ENCODE measurements around the gene TMED3. TPM values are rescaled to one million over a fixed set of nuclear protein-coding genes. Genes with fewer than 3 reads are reported as not detected.

Gene TMED3
- polyA plus RNA-seq, 3 donors, result 27.8 to 47.5 (median 42.5) TPM

DNA sequence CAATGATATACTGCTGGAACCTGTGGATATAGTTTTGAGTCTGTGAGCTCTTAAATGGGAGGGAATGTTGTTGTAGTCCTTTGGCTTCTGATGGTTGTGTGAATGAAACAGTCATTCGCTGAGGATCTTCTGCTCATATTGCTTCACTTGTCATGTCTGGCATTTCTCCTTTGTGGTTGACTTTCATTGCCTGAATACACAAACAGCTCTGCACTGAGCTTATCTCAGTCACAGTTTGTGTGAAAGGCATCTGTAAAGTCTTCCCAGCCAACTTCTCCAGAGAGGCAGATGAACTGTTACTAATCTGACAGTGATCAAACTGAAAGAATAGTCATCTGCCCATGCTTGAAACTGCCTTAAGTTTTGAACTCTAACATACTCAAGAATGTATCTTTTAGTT is 59.8 kb downstream of the TMED3 start:
- H3K9me3 Mint-ChIP-seq, result peaks cover 0 to 2% (median 0%) of the 10 kb centered on the region in 7 donors

DNA sequence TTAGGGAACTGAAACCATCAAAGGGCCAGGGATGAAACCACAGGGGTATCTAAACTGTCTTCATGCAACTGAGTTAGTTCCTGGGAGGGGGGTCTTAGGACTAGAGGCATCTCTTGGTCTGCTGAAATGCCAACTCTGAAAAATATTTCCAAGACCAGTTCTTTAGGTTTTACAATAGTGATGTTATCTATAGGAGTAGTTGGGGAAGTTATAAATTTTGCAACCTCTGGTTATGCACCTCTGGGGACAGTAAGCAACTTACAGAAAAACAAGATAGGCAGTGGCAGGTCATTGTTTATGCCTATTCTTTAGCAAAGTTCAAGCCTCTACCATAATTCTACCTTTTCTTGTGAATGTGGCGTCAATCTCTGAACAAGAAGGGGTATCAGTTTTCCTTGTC is 60.7 kb downstream of the TMED3 start:
- Mint-ChIP-seq H3K27ac (no peak overlapping the region), H3K36me3 (no peaks in the 10 kb centered on the region), H3K27me3 (ENCODE audit: low read depth in 3 of 3) (no peaks in the 10 kb centered on the region), H3K9me3 (peaks cover 0 to 2% (median 0%) of the 10 kb centered on the region in 7 donors), H3K4me1 (peaks cover 24% of the 10 kb centered on the region), H3K4me3 (no peak overlapping the region)
- TF ChIP-seq, protein P1, sequence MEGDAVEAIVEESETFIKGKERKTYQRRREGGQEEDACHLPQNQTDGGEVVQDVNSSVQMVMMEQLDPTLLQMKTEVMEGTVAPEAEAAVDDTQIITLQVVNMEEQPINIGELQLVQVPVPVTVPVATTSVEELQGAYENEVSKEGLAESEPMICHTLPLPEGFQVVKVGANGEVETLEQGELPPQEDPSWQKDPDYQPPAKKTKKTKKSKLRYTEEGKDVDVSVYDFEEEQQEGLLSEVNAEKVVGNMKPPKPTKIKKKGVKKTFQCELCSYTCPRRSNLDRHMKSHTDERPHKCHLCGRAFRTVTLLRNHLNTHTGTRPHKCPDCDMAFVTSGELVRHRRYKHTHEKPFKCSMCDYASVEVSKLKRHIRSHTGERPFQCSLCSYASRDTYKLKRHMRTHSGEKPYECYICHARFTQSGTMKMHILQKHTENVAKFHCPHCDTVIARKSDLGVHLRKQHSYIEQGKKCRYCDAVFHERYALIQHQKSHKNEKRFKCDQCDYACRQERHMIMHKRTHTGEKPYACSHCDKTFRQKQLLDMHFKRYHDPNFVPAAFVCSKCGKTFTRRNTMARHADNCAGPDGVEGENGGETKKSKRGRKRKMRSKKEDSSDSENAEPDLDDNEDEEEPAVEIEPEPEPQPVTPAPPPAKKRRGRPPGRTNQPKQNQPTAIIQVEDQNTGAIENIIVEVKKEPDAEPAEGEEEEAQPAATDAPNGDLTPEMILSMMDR (IDR thresholded peaks at IDR 0.05), result no peak
- Histone ChIP-seq H3K9me3 (replicated peaks in 1 of 2; ENCODE audit: control insufficient read depth in 1 of 2, insufficient read depth in 1 of 2, low read length in 2 of 2) (no peaks in the 10 kb centered on the region), H3K27ac (ENCODE audit: low read depth in 1 of 2, low read length in 2 of 2) (no peak overlapping the region), H3K4me2 (replicated peaks; ENCODE audit: extremely low read depth, low read length, poor library complexity, severe bottlenecking) (no peak overlapping the region), H3K36me3 (replicated peaks in 1 of 2; ENCODE audit: control insufficient read depth in 1 of 2, insufficient read depth in 2 of 2, low read length in 2 of 2) (no peaks in the 10 kb centered on the region), H3K4me1 (ENCODE audit: control insufficient read depth in 1 of 2, insufficient read depth in 2 of 2, low read length in 2 of 2) (peaks cover 0 to under 1% of the 10 kb centered on the region in 2 donors), H3K79me2 (ENCODE audit: insufficient read depth, low read length) (no peaks in the 10 kb centered on the region), H4K20me1 (ENCODE audit: insufficient read depth, low read length) (no peaks in the 10 kb centered on the region), H3K9ac (ENCODE audit: insufficient read depth, low read length, poor library complexity, severe bottlenecking) (no peak overlapping the region), H2AFZ (ENCODE audit: insufficient read depth, low read depth, low read length, poor library complexity, severe bottlenecking) (no peak overlapping the region), H3K27me3 (ENCODE audit: control insufficient read depth in 2 of 2, insufficient read depth in 2 of 2, low read length in 2 of 2) (no peaks in the 10 kb centered on the region), H3K4me3 (replicated peaks in 1 of 3; ENCODE audit: low read depth in 2 of 3, low read length in 3 of 3) (no peak overlapping the region)
- no peak for DNase-seq
- intact Hi-C loops (cut with micrococcal nuclease), result no loop called here
- no CpG with 5 or more reads among the region's 1 CpG for WGBS (ENCODE audit: insufficient coverage)

More for the DNA sequence above, 59.8 kb downstream of the TMED3 start:
- no peaks in the 10 kb centered on the region for H3K9me3 ChIP-seq (replicated peaks in 1 of 2; ENCODE audit: control insufficient read depth in 1 of 2, insufficient read depth in 1 of 2, low read length in 2 of 2)
- H3K4me1 ChIP-seq (ENCODE audit: control insufficient read depth in 1 of 2, insufficient read depth in 2 of 2, low read length in 2 of 2), result no peaks in the 10 kb centered on the region
- TF ChIP-seq, protein P1 (IDR thresholded peaks at IDR 0.05), result no peak
- no peak overlapping the region for H3K4me3 ChIP-seq (replicated peaks in 1 of 3; ENCODE audit: low read depth in 2 of 3, low read length in 3 of 3)
- no peaks in the 10 kb centered on the region for H3K36me3 Mint-ChIP-seq
- no peaks in the 10 kb centered on the region for H3K27me3 ChIP-seq (ENCODE audit: control insufficient read depth in 2 of 2, insufficient read depth in 2 of 2, low read length in 2 of 2)
- no CpG with 5 or more reads among the region's 1 CpG for WGBS (ENCODE audit: insufficient coverage)
- H3K4me1 Mint-ChIP-seq, result peaks cover 18% of the 10 kb centered on the region
- intact Hi-C loops (cut with micrococcal nuclease), result no loop called here
- no peaks in the 10 kb centered on the region for H3K27me3 Mint-ChIP-seq (ENCODE audit: low read depth in 3 of 3)
- no peaks in the 10 kb centered on the region for H4K20me1 ChIP-seq (ENCODE audit: insufficient read depth, low read length)
- DNase-seq, result no peak
- no peak overlapping the region for H3K27ac Mint-ChIP-seq
- no peaks in the 10 kb centered on the region for H3K36me3 ChIP-seq (replicated peaks in 1 of 2; ENCODE audit: control insufficient read depth in 1 of 2, insufficient read depth in 2 of 2, low read length in 2 of 2)
- H3K4me3 Mint-ChIP-seq, result no peak overlapping the region
- H2AFZ ChIP-seq (ENCODE audit: insufficient read depth, low read depth, low read length, poor library complexity, severe bottlenecking), result no peak overlapping the region
- H3K9ac ChIP-seq (ENCODE audit: insufficient read depth, low read length, poor library complexity, severe bottlenecking), result no peak overlapping the region
- no peak overlapping the region for H3K4me2 ChIP-seq (replicated peaks; ENCODE audit: extremely low read depth, low read length, poor library complexity, severe bottlenecking)
- no peaks in the 10 kb centered on the region for H3K79me2 ChIP-seq (ENCODE audit: insufficient read depth, low read length)
- H3K27ac ChIP-seq (ENCODE audit: low read depth in 1 of 2, low read length in 2 of 2), result no peak overlapping the region
